Ishikawa (cell line): ENCODE results near the gene C1QB.

Experiments used
- TAF1 ChIP-seq: IDR thresholded peaks from 2 replicates; pipeline ENCODE4 v1.6.1; 2012; ENCODE audit warnings: low read depth, mild to moderate bottlenecking
- TEAD4 ChIP-seq: IDR thresholded peaks from 2 replicates; pipeline ENCODE4 v1.6.1; 2012

DNA sequence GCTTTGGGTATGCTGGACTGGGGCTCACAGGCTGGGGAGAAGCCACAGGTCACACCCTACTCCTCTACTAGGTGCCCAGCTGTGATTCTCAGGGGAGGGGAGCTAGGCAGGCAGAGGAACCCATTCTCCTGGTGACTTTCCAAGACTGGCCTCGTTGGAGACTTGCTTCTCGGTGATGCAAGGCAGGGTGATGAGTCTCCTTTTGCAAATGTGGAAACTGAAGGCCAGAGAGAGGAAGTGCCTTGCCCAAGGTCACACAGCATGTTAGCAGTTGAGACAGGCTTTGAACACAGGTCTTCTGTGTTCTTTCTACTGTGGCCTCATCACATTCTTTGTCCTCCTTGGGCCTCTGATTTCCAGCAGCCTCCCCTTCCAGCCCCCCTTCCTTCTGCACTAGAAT lies 37.1 kb upstream of the C1QB start:
- TF ChIP-seq TAF1, result no peak
- TF ChIP-seq TEAD4, result no peak
